TTC549 (cell line): Measurements from ENCODE around the gene SPTAN1.
"Not testable (repeated sequence)": the region's sequence is repeated elsewhere in the genome, so short reads cannot be mapped to it uniquely, and the experiment has no call there.

Experiments used
- FAIRE-seq: peaks from 2 replicates; lab custom pipeline; 2012; peaks lifted over from hg19 to GRCh38; lab: Jason Lieb, UNC

Gene SPTAN1

DNA sequence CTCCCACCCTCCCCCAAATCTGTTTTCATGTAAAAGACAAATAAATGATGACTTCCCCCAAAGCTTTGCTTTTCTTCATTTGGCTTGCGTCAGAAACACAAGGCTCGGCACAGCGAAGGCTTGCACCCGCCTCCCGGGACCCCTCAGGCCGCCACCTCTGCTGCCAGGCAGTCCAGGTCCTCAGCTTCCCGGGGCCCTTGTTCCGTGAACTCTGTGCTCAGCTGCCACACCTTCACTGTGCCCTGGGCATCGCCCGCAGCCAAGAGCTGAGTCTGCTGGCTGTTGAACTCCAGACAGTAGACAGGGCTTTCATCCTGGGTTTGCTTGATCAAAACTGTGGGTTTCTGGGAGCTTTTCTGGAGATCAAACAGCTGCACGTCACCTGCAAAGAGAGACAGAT is 81.2 kb downstream of the SPTAN1 start:
- FAIRE-seq, result no peak

DNA sequence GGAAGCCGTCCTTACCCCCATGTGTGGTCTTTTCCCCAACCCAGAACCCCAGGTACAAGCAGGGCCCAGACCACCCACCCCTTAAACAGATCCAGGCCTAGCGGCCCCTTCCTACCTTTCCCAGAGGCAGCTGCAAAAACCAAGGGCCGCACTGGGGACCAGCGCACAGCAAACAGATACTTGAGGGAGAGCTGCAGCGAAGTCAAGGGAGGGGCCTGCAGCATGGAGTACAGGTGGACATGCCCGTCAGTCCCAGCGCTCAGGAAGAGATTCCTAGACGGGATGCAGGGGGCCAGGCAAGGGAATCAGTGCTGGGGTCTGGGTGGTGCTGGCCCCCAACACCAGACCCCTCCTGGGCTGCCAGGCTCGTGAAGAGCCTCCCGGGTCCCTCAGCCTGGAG is 81.7 kb downstream of the SPTAN1 start:
- FAIRE-seq, result no peak

DNA sequence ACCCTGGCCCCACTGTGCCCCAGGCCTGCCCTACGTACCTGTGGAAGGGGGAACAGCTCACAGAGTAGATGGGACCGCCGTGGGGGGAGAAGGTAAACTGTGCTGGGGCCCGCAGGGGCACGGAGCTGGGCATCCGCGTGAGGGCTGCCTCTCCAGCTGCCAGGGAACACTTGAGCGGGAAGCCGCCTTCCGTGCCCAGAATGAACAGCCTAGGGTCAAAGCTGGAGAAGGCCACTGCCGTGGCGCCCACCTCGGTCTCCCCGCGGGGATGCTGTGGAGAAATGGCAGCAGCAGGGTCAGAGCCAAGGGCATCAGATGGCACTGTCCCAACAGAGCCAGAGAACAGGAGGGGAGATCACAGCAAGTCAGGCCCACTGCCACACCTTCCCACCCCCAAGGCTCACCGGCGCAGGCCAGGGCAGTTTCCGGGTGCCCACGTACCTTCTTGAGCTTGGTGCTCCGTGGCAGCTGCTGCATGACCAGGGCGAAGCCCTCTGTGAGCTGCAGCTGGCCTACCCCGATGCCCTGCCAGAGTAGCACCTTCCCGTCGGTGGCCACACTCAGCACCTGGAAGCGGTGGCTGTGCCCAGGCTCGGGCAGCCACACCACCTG is 82.4 kb downstream of the SPTAN1 start:
- FAIRE-seq, result no peak

DNA sequence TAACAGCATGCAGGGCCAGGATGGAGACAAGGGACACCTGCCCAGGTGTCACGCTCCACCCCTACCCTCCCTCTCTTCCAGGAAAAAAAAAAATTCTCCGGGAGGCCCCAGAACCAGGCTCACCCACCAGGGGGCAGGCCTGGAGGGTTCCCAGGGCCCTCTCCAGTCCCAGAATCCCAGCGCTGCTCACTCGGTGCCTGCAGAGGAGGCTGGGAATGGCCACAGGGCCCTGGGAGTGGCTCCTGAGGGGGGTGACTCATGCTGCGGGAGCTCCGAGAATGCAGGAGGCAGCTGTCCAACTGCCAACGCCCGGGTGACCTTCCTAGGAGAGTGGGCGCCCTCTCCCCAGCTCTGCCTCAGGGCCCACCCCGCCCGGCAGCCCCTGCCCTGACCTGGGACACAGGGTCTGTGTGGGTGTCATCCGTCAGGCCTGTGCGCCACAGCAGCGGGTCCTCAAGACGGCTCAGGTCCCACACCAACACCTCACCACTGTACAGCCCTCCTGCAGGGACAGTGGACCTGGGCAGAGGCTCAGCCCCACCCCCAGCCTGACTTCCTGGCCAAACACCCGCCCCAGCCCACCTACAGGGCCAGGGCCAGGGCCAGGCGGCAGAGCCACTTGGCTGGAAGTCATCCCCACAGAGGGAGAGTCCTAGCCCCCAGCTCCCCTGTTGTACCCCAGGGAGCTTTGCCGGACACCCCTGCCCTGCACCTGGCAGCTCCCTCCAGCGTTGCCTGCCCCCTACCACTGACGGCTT is 83.1 kb downstream of the SPTAN1 start:
- no peak for FAIRE-seq

DNA sequence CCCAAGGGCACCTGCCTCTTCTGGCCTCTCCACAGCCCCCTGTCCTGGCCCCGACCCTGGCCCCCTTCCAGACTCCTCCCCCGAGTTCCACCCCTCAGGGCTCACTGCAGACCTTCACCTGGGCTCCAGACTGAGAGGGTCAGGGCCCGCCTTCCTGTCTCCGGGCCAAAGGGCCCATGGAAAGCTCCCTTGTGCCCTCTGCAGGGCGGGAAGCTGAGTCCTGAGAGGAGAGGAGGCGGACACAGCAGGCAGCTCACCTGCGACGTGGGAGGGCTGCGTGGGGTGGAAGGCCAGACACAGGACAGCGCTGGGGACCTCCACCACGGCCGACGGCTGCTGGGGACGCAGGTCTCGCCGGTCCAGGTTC is 83.6 kb downstream of the SPTAN1 start:
- no peak for FAIRE-seq

DNA sequence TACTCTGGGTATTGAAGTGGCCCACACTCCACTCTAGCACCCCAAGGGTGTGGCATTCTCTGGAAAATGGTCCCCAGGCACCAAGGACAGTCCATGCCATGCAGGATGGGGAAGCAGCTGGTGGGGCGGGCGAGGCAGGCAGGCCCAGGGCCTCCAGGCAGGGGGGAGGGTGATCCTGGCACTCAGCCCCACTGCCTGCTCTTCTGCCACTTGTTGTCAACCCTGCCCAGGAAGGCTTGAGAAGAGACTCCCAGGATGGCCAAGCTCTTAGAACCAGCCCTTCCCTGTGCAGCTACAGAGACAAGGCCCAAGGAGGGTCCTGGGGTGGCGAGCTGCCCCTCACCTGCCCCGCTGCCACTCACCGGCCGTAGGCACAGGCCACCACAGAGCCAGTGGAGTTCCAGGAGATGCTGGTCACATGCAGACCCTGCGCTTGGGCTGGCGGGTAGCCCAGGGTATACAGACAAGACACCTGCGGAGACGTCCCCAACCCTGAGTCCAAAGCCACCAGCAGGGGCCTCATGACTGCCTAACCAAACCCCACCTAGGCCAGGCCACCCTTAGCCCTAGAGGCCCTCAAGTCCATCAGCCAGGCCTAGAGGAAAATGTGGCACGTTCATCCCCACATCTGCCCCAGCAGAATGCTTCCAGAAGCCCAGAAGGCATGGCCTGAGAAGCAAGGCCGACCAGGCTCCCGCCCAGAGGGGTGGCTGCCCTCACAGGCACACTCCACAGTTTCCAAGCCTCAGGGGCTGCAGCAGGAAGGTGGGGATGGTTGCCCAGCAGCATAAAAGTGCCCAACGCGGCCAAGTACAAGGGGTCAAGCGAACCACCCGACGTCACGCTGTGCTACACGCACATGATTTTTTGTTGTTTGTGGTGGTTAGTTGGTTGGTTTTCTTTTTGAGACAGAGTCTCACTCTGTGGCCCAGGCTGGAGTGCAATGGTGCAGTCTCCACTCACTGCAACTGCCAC is 84.5 kb downstream of the SPTAN1 start:
- FAIRE-seq, result no peak

DNA sequence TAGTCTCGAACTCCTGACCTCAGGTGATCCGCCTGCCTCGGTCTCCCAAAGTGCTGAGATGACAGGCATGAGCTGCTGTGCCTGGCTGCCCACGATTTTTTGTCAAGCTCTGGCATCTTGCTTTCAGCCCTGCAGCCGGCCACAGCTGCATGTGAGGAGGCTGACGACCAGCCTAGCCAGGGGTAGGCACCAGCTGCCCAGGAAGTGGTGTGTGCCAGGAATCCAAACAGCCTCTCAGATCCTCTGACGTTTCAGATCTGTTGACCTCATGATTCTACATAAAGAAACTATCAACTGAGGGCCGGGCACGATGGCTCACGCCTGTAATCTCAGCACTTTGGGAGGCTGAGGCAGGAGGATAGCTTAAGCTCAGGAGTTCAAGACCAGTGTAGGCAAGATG is 85.3 kb downstream of the SPTAN1 start:
- no peak for FAIRE-seq

DNA sequence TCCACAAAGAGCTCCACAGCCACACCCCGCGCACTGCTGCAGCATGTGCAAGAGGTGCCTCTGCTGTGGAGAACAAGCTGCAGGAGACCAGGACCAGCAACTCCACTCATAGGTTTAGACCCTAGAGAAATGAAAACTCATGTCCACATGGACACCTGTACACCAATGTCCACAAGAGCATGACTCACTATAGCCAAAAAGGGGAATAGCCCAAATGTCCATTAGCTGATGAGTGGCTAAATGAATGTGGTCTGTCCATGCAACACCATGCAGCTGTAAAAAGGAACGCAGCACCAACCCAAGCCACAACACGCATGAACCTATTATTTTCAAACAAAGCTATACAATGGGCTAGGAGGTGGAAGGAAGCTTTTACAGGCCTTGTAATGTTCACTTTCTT is 86.2 kb downstream of the SPTAN1 start:
- FAIRE-seq, result no peak

DNA sequence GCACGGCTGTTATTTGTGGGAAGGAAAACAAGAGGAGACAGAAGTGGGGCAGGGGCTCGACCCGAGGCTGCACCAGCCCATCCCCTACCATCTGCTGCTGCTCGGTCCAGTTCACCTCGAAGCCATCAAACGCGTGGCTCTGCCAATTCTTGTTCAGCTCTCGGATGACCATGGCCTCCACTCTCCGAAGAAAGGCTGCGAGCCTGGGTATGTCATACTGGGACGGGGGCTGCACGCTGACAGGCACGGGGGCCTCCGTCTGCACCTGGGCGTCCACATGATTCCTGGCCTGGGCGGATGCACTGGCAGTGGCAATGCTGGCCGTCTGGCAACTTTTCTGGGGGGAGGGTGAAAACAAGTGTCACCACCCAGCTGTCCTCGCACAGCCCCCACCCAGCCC is 88.2 kb downstream of the SPTAN1 start:
- no peak for FAIRE-seq

DNA sequence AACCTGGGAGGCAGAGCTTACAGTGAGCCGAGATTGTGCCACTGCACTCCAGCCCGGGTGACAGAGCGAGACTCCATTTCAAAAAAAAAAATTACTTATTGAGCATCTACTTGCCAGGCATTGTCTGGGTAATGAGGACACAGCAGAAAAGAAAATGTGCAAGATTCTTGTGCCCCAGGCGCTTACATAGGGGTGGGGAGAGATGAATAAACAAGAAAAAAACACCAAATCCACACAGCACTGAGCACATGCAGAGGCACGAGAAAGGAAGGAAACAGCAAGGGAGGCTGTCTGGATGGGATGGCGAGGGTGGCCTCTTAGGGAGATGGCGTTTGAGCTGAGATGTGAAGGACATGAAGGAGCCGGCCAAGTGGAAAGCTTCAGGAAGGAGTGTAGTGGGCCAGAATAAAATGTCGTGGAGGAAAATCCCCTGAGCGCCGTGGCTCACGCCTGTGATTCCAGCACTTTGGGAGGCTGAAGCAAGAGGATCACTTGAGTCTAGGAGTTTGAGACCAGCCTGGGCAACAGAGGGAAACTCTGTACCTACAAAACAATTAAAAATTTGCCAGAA is 90.4 kb downstream of the SPTAN1 start:
- no peak for FAIRE-seq

DNA sequence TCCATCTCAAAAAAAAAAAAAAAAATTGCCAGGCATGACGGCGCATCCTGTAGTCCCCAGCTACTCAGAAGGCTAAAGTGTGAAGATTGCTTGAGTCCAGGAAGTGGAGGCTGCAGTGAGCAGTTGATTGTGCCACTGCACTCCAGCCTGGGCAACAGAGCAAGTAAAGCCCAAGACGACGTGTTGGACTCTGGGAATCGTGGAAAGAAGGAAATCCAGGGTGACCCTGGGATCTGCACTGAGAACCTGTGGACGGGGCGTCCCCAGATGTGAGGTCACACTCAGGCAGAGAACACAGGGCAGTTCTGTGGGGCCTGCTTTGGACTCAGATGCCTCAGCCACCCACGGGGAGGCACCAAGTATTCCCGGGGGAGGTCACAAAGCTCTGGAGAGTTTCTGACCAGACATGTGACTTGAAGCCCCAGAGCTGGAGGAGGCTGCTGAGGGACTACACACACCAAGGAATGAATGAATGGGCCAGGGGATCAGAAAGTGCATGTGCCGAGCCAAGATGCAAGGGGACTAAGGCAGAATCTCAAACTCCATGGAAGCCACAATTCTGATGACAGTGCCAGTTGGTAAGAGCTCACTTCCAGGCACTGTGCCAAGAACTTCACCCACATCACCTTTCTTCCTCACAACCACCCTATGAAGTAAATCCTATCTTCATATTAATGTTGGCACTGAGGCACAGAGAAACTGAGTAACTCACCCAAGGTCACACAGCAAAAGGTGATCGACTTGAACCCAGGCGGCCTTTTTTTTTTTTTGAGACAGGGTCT is 91.3 kb downstream of the SPTAN1 start:
- FAIRE-seq, result no peak

DNA sequence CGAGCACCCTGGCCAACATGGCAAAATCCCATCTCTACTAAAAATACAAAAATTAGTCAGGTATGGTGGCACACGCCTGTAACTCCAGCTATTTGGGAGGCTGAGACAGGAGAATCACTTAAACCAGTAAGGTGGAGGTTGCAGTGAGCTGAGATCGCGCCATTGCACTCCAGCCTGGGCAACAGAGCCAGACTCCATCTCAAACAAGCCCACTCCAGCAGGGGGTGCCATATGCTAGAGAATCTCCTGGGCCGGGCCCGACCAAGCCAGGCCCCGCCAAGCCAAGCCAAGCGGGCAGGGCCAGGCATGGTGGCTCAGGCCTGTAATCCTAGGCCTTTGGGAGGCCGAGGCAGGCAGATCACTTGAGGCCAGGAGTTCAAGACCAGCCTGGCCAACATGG is 95.8 kb downstream of the SPTAN1 start:
- not testable (repeated sequence) for FAIRE-seq

DNA sequence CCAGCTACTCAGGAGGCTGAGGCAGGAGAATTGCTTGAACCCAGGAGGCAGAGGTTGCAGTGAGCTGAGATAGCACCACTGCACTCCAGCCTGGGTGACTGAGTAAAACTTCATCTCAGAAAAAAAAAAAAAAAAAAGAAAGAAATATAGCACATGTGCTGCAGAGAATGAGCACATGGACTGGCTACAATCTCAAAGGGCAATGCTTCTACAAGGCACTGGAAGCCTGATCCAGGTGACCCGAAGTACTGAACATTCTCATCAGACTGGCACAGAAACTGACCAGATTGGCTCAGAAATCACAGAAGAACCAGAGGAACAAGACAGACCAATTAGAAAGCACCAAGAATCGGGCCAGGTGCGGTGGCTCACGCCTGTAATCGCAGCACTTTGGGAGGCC is 99.4 kb downstream of the SPTAN1 start:
- no peak for FAIRE-seq

DNA sequence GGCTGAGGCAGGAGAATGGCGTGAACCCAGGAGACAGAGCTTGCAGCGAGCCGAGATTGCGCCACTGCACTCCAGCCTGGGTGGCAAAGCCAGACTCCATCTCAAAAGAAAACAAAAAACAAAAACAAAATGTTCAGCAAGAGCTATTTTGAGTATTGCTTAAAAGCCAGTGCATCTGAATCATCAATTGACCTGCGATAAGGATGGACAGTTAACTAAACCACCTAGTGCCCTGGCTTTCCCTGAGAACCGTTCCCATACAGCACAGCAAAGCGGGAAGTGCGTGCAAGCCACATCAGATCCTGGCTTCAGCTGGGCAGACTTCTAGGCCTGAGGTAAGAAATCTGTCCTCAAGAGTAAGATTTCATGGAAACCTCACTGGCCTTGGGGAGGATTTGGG is 101.5 kb downstream of the SPTAN1 start:
- FAIRE-seq, result no peak

DNA sequence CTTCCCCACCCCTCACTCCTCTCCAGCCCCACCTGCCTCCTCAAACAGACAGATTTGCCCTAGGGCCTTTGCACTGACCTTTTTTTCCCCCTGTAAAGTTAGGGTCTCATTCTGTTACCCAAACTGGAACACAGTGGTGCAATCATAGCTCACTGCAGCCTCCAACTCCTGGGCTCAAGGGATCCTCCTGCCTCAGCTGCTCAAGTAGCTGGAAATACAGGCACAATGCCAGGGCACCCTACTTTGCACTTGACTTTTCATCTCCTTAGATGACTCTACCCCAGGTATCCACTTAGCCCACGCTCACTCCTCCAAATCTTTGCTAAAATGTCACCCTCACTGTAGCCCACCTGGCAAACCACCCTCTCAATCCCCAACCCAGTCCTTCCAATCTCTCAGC is 102.1 kb downstream of the SPTAN1 start:
- FAIRE-seq, result no peak

DNA sequence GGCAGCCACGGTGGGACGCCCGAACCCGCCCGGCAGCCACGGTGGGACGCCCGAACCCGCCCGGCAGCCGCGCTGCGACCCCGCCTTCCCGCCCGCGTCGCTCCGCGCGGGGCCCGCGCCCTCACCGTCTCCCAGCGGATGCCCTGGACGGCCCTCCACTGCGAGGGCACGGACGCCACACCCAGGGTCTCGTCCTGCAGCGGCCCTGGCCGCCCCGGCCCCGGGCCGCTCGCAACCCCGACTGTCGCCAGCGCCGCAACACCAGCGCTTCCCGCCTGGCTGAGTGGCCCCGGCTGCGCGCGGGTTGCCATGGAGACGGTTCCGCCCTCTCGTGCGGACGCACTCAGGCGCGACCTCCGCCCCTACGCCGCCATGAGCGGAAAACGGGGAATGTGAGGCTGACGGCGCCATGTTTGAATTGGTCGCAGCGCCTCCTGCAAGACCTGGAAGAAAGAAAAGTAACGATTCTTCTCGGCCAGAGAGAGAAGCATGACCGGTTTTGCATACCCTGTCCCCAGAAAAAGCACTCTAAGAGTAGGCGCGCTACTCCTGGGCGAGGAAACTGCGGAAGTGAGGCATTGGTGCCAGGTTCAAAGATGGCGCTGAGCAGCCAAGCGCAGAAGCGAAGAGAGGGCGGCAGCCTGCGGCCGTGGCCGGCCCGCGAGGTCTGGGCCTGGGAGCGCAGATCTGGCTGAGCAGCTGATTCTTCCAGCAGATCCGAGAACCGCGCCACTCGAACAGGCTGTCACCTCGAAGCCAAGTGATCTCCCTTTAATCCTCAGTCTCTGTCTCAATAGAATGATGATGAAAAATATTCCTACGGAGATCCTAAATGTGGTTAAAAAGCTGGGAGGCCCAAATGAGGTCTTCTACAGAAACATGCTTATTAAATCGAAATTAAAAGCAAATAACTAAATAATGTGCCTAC is 104.3 kb downstream of the SPTAN1 start, which contains the start of gene DYNC2I2:
Gene DYNC2I2, minus strand, starts transcription at position 432 of the 928 bp plus-strand sequence. Its CDS starts 121 bp downstream, at position 311.
- FAIRE-seq, result no peak

DNA sequence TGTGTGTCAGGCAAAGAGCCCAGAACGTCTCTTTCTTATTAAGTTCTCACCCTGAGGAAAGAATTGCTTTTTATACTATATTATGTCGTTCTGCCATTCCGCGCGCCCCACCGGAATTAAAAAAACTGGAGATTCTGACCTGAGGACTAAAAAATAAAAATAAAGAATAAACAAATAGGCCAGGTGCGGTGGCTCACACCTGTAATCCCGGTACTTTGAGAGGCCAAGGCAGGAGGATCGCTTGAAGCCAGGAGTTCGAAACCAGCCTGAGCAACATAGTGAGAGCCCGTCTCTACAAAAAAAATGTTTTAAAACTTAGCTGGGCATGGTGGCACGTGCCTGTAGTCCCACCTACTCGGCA is 104.9 kb downstream of the SPTAN1 start:
- FAIRE-seq, result no peak

DNA sequence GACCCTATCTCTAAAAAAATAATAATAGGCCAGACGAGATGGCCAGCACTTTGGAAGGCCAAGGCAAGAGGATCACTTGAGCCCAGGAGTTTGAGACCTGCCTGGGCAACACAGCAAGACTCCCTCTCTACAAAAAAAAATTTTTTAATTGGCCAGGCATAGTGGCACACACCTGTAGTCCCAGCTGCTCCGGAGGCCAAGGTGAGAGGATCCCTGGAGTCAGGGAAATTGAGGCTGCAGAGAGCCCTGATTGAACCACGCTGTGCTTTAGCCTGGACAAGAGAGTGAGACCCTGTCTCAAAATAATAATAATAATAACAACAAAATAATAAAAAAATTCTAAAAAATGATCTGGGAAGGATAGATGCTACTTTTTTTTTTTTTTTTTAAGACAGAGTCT is 105.4 kb downstream of the SPTAN1 start:
- FAIRE-seq, result no peak

DNA sequence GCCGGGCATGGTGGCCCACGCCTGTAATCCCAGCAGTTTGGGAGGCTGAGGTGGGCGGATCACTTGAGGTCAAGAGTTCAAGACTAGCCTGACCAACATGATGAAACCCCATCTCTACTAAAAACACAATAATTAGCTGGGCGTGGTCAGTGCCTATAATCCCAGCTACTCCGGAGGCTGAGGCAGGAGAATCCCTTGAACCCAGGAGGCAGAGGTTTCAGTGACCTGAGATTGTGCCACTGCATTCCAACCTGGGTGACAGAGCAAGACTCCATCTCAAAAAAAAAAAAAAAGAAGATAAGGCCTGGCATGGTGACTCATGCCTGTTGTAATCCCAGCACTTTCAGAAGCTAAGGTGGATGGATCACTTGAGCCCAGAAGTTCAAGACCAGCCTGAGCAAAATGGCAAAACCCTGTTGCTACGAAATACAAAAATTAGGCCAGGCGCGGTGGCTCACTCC is 114.1 kb downstream of the SPTAN1 start:
- FAIRE-seq, result not testable (repeated sequence)

DNA sequence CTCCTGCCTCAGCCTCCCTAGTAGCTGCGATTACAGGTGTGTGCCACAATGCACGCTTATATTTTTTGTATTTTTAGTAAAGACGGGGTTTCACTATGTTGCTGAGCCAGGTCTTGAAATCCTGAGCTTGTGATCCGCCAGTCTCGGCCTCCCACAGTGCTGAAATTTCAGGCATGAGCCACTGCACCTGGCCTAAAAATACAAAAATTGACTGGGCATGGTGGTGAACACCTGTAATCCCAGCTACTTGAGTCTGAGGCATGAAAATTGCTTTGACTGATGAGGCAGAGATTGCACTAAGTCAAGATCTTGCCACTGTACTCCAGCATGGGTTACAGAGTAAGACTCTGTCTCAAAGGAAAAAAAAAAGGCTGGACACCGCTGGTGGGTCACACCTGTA is 117.4 kb downstream of the SPTAN1 start:
- FAIRE-seq, result no peak

DNA sequence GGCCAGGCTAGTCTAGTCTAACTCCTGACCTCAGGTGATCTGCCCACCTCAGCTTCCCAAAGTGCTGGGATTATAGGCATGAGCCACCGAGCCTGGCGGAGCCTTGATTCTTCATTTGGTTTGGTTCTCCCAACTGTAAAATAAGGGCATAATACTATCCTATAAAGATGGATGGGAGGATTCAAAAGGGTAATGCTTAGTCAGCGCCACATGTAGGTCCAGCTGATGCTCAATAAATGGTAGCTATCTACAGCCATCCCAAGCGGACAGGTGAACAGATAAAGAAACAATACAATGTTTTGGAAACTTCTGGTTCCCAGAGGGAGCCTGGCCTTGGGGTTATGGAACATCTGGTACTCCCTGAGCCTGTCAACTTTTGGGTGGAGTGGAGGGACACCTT is 123.0 kb downstream of the SPTAN1 start:
- FAIRE-seq, result no peak
